K562 (cell line): Measurements from ENCODE around the gene INVS. TPM values are rescaled to one million over a fixed set of nuclear protein-coding genes. Genes with fewer than 3 reads are reported as not detected.

ENCODE experiments used
- ATAC-seq: fragments of 200-7000 bp; cut with Tn5 transposase; 3 replicates; pipeline ENCODE4 v1.9.1; 2020; ENCODE audit warnings: moderate library complexity
- BruUV-seq: library from RNA; stranded (reverse); fragments of 400-500 nt; replicated peaks from 2 replicates; lab custom pipeline; 2021; lab: Mats Ljungman, UMichigan
- CTCF ChIA-PET: fragments of 300-600 bp; formaldehyde crosslinking; extraction: SDS; loops from one replicate; lab custom pipeline; 2021; ENCODE audit warnings: low intra/inter-chr PET ratio; lab: Yijun Ruan, JAX
- POLR2A ChIA-PET: fragments of 300-600, 350-650 bp; sonication (Branson Sonifier 250); formaldehyde crosslinking; extraction: SDS; loops from one replicate; lab custom pipeline; 2021; ENCODE audit warnings: antibody characterized with exemption, inconsistent platforms; lab: Yijun Ruan, JAX
- DNase-seq, 4 experiments: peaks; one replicate each; pipeline versions ENCODE4 v3.0.0 to v3.0.0-alpha.2; 2011 to 2018; ENCODE audit warnings: low spot score in 3 of 4, mixed read lengths in 3 of 4; ENCODE audit errors: extremely low read depth in 1 of 4
- FAIRE-seq: peaks from 2 replicates; lab custom pipeline; 2011; peaks lifted over from hg19 to GRCh38; lab: Jason Lieb, UNC
- H2AFZ ChIP-seq: 2 replicates; pipeline ENCODE4 v1.6.0; 2011; ENCODE audit warnings: low read depth, low read length, control low read depth, inconsistent platforms
- H3K27ac ChIP-seq: fragments of 200-600 bp; 3 replicates; pipeline ENCODE4 v1.8.0; 2011; ENCODE audit warnings: low read depth, mild to moderate bottlenecking, control low read depth, inconsistent platforms, low read length, moderate library complexity, mixed read lengths; ENCODE audit errors: extremely low read depth
- H3K27me3 ChIP-seq, 2 experiments: fragments of 300-600 bp in 1 of 2; 2 replicates in 1 of 2; 3 replicates in 1 of 2; pipeline versions ENCODE4 v1.6.0 to v1.8.0; 2011; ENCODE audit warnings: inconsistent platforms in 2 of 2, low read length in 2 of 2, mild to moderate bottlenecking in 1 of 2, mixed read lengths in 1 of 2, moderate library complexity in 1 of 2; ENCODE audit not compliant: control insufficient read depth in 2 of 2, insufficient read depth in 2 of 2
- H3K36me3 ChIP-seq: fragments of 300-600 bp; 3 replicates; pipeline ENCODE4 v1.8.0; 2011; ENCODE audit warnings: mild to moderate bottlenecking, low read length, inconsistent platforms; ENCODE audit not compliant: control insufficient read depth, insufficient read depth
- H3K4me1 ChIP-seq, 2 experiments: fragments of 200-600 bp in 1 of 2; replicated peaks in 1 of 2; 2 replicates in 1 of 2; 3 replicates in 1 of 2; pipeline versions ENCODE4 v1.5.1 to v1.8.0; 2011; ENCODE audit warnings: inconsistent platforms in 2 of 2, low read length in 2 of 2, mild to moderate bottlenecking in 1 of 2, mixed read lengths in 1 of 2, moderate library complexity in 1 of 2; ENCODE audit not compliant: control insufficient read depth in 2 of 2, insufficient read depth in 2 of 2
- H3K4me2 ChIP-seq: 2 replicates; pipeline ENCODE4 v1.6.1; 2011; ENCODE audit warnings: low read length, control low read depth, inconsistent platforms, mixed read lengths; ENCODE audit not compliant: insufficient read depth
- H3K4me3 ChIP-seq: fragments of 200-600 bp; sonication (generic), shearing (Covaris generic); 2 replicates; pipeline ENCODE4 v1.5.1; 2016; ENCODE audit warnings: control low read depth, inconsistent platforms
- H3K79me2 ChIP-seq: fragments of 200-600 bp; 3 replicates; pipeline ENCODE4 v1.8.0; 2011; ENCODE audit warnings: low read length, inconsistent platforms; ENCODE audit not compliant: control insufficient read depth, insufficient read depth
- H3K9ac ChIP-seq, 2 experiments: 2 replicates each; pipeline versions ENCODE4 v1.6.0 to v1.6.1; 2011; ENCODE audit warnings: low read depth in 2 of 2, low read length in 2 of 2, control low read depth in 1 of 2, inconsistent platforms in 1 of 2, mild to moderate bottlenecking in 1 of 2, mixed read lengths in 1 of 2; ENCODE audit not compliant: insufficient read depth in 1 of 2
- H3K9me1 ChIP-seq: one replicate; pipeline ENCODE4 v1.6.0; 2011; ENCODE audit warnings: inconsistent platforms, mild to moderate bottlenecking, low read length, moderate library complexity; ENCODE audit not compliant: control insufficient read depth, insufficient read depth
- H3K9me3 ChIP-seq: replicated peaks from 2 replicates; pipeline ENCODE4 v1.5.1; 2011; ENCODE audit warnings: low read depth, low read length, inconsistent platforms; ENCODE audit not compliant: control insufficient read depth, insufficient read depth
- H4K20me1 ChIP-seq: replicated peaks from 2 replicates; pipeline ENCODE4 v1.6.1; 2011; ENCODE audit warnings: low read length, inconsistent platforms, mixed read lengths; ENCODE audit not compliant: control insufficient read depth, insufficient read depth
- ARID1B ChIP-seq: fragments of 450-650 bp; IDR thresholded peaks from 2 replicates; pipeline ENCODE4 v1.6.1; 2016; ENCODE audit warnings: antibody characterized with exemption, mild to moderate bottlenecking, inconsistent platforms
- ARNT ChIP-seq, 2 experiments: fragments of 450-650 bp; IDR thresholded peaks; 2 replicates each; pipeline ENCODE4 v1.6.1; 2016; ENCODE audit warnings: mild to moderate bottlenecking in 1 of 2
- CHCHD3 ChIP-seq: fragments of 250-450 bp; sonication (Bioruptor Pico); IDR thresholded peaks from 2 replicates; pipeline ENCODE4 v2.1.2; 2022; ENCODE audit warnings: mild to moderate bottlenecking
- ETS1 ChIP-seq: conservative IDR thresholded peaks from 2 replicates; pipeline ENCODE4 v1.6.1; 2011; ENCODE audit warnings: low read depth, mild to moderate bottlenecking, low read length; ENCODE audit not compliant: control insufficient read depth
- HMBOX1 ChIP-seq: sonication (generic); IDR thresholded peaks from 2 replicates; pipeline ENCODE4 v1.6.1; 2016
- ID3 ChIP-seq, 2 experiments: fragments of 250-450 bp in 1 of 2; fragments of 450-650 bp in 1 of 2; sonication (Bioruptor Pico) in 1 of 2; IDR thresholded peaks; 2 replicates each; pipeline versions ENCODE4 v1.6.1 to v1.8.0; 2016 to 2021; ENCODE audit warnings: mild to moderate bottlenecking in 2 of 2, moderate library complexity in 2 of 2, missing compliant biosample characterization in 1 of 2, missing genetic modification characterization in 1 of 2
- MAFF ChIP-seq: IDR thresholded peaks from 2 replicates; pipeline ENCODE4 v1.6.1; 2012; ENCODE audit warnings: low read length, improper control_type of control experiment
- NFXL1 ChIP-seq: fragments of 450-650 bp; formaldehyde crosslinking; IDR thresholded peaks from 2 replicates; pipeline ENCODE4 v1.4.0; 2021; ENCODE audit warnings: mild to moderate bottlenecking
- PTBP1 ChIP-seq: fragments of 200-400 bp; formaldehyde crosslinking; IDR thresholded peaks from 2 replicates; pipeline ENCODE4 v1.6.1; 2017; ENCODE audit warnings: low read depth, low read length
- SRSF3 ChIP-seq: fragments of 200-400 bp; formaldehyde crosslinking; IDR thresholded peaks from 2 replicates; pipeline ENCODE4 v1.6.1; 2016; ENCODE audit warnings: mild to moderate bottlenecking, low read length, moderate library complexity; ENCODE audit not compliant: insufficient read depth
- TSHZ1 ChIP-seq: fragments of 250-450 bp; sonication (Bioruptor Pico); IDR thresholded peaks from 2 replicates; pipeline ENCODE4 v1.4.0; 2020; ENCODE audit warnings: mild to moderate bottlenecking, moderate library complexity
- ZKSCAN3 ChIP-seq: fragments of 250-450 bp; sonication (Bioruptor Pico); IDR thresholded peaks from 2 replicates; pipeline ENCODE4 v1.4.0; 2020
- ZNF143 ChIP-seq: sonication (generic); formaldehyde crosslinking; IDR thresholded peaks from 2 replicates; pipeline ENCODE4 v1.9.0; 2022; ENCODE audit warnings: mild to moderate bottlenecking, missing genetic modification reagents
- ZNF165 ChIP-seq: fragments of 250-450 bp; sonication (Bioruptor Pico); IDR thresholded peaks from 2 replicates; pipeline ENCODE4 v1.4.0; 2020; ENCODE audit warnings: borderline replicate concordance
- ZNF551 ChIP-seq: fragments of 250-450 bp; sonication (Bioruptor Pico); IDR thresholded peaks from 2 replicates; pipeline ENCODE4 v1.5.0; 2021; ENCODE audit warnings: mild to moderate bottlenecking, moderate library complexity
- WGBS: fragments of 100-300 bp; shearing (Covaris generic); methylation state at CpG from one replicate; pipeline ENCODE4 v1.1.6; 2016; ENCODE audit warnings: low coverage, mixed read lengths; ENCODE audit not compliant: insufficient coverage; ENCODE audit errors: missing lambda C conversion rate; 5-methylcytosine and 5-hydroxymethylcytosine counted together
- in situ Hi-C: fragments of 300-500 bp; cut with MboI; formaldehyde crosslinking; loops from 4 replicates; pipeline ENCODE4 v1.15.0; 2018; ENCODE audit warnings: inconsistent platforms, mixed read lengths
- intact Hi-C: fragments of 100-400 bp; cut with micrococcal nuclease; formaldehyde crosslinking; loops from 2 replicates; pipeline ENCODE4 v1.14.2; 2022
- polyA plus RNA-seq, 8 experiments: library from polyadenylated mRNA; depleted of rRNA in 4 of 8; stranded (reverse) in 5 of 8; unstranded in 3 of 8; fragments of >200 nt; fragmentation: Nextera tagmentation in 2 of 8; fragmentation: Illumina TruSeq in 1 of 8; extraction: Ambion mirVana in 2 of 8; extraction: Trizol in 1 of 8; gene quantifications; 2 replicates each; pipeline versions ENCODE4 v1.2.1 to v1.2.3, GENCODE V29; 2011 to 2014; ENCODE audit warnings: inconsistent platforms in 1 of 8, missing spikeins in 1 of 8
- total RNA-seq, 7 experiments: library from RNA; depleted of rRNA in 6 of 7; stranded (reverse); fragments of >200 nt in 6 of 7; fragmentation: Illumina TruSeq in 2 of 7; extraction: Trizol in 2 of 7; gene quantifications; 2 replicates each; pipeline versions ENCODE4 v1.2.1 to v1.2.3, GENCODE V29; 2011 to 2021; ENCODE audit warnings: low replicate concordance in 1 of 7

INVS gene
- total and polyA plus RNA-seq, 9 of the 15 experiments (the other 6 are each of a cell fraction or from before 2014, with no cell fraction given) = 0.77 to 18.5 (median 10.0) TPM

- intact Hi-C loops = loop anchor here (10.0 kb wide), 1 partner anchor 312 kb away; no protein-coding TSS in a partner anchor
- no peak for TF ChIP-seq ARID1B
- TF ChIP-seq ZKSCAN3 = no peak
- TF ChIP-seq NFXL1 (CRISPR knock-in tag) = no peak
- no peak for TF ChIP-seq ARNT (IDR thresholded peaks at IDR 0.05)
- TF ChIP-seq SRSF3 = no peak
- TF ChIP-seq ZNF551 = no peak
- TF ChIP-seq MAFF = no peak
- TF ChIP-seq CHCHD3 (CRISPR knock-in tag) = no peak
- TF ChIP-seq ZNF165 (CRISPR knock-in tag) = no peak
- TF ChIP-seq ETS1 = no peak
- no peak for TF ChIP-seq ID3 (CRISPR knock-in tag; IDR thresholded peaks at IDR 0.05)
- no peak for TF ChIP-seq ID3 (tag; IDR thresholded peaks at IDR 0.05)
- no peak for TF ChIP-seq PTBP1
- no peak for TF ChIP-seq HMBOX1
- no peak for TF ChIP-seq TSHZ1 (CRISPR knock-in tag)
- TF ChIP-seq ZNF143 (CRISPR knock-in tag) = no peak
Observed at GRCh38 chr9:100282388-100282719, 183.3 kb downstream of the INVS start.

More at GRCh38 chr9:100282388-100282719, 183.3 kb downstream of the INVS start:
- peak in 1 of 4 experiments; percentile 14 for DNase-seq
- peak overlapping the region; percentile 18 for H2AFZ ChIP-seq
- peaks cover 29% of the 10 kb centered on the region for H3K36me3 ChIP-seq
- ChIA-PET CTCF (no interaction called here), POLR2A (interaction anchor here (1.6 kb wide), 1 partner anchor 56 kb away, joined by 3 read pairs; no protein-coding TSS in a partner anchor)
- no peaks in the 10 kb centered on the region for H4K20me1 ChIP-seq
- no peaks in the 10 kb centered on the region for H3K27me3 ChIP-seq
- no TSS peak for BruUV-seq
- no peak for FAIRE-seq
- no peak overlapping the region for H3K4me3 ChIP-seq
- no peaks in the 10 kb centered on the region for H3K79me2 ChIP-seq
- 32% methylated on average over 4 of the region's 4 CpGs for WGBS
- in situ Hi-C loops = no loop called here
- peaks cover 5% of the 10 kb centered on the region for H3K9me3 ChIP-seq
- ATAC-seq = peak; percentile 32
- H3K9me1 ChIP-seq = no peaks in the 10 kb centered on the region
- peak overlapping the region; percentile 48; the same call in 1 of the 3 replicates for H3K27ac ChIP-seq
- H3K4me1 ChIP-seq = peaks cover 0 to 21% of the 10 kb centered on the region in 2 experiments; a peak in 4 of 5 replicates
- H3K9ac ChIP-seq = no peak overlapping the region
- no peak overlapping the region for H3K4me2 ChIP-seq
